ENCODE measurements around the gene KPNA4.
A peak's percentile ranks its signal among the peaks of the same experiment; 100 is the strongest.

KPNA4 gene

DNA sequence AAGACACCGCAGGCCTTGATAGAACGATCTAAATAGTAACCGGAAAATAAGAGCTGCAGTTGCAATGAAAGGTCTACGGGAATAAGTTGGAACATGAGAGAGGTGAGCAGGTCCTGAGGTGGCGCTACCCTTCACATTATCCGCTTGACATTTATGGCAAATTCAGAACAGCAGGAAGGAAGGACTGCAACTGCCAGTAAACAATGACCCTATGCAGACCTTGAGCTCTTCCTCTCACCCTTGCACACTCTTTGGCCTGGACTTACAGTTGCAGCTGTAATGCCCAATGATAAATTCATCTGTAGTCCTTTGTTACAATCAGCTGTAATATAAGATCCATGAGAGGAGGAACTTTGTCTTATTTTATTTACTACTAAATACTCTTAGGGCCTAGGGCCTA, 83.5 kb downstream of the KPNA4 start:
- Histone ChIP-seq H3K4me2 (ENCODE audit: low read length) (no peak overlapping the region), H3K4me3 (ENCODE audit: low read length) (no peak overlapping the region)

GRCh38 chr3:160480931-160481330, 84.4 kb downstream of the KPNA4 start:
- Histone ChIP-seq H3K4me1 (ENCODE audit: control insufficient read depth, insufficient read depth, low read length) (peaks cover 5% of the 10 kb centered on the region), H3K9me3 (replicated peaks; ENCODE audit: low read length) (no peaks in the 10 kb centered on the region), H3K4me2 (ENCODE audit: low read length) (no peak overlapping the region), H3K27me3 (ENCODE audit: control insufficient read depth, insufficient read depth, low read length) (no peaks in the 10 kb centered on the region), H3K36me3 (ENCODE audit: insufficient read depth, low read length) (no peaks in the 10 kb centered on the region), H3K9ac (ENCODE audit: low read depth, low read length) (no peak overlapping the region), H3K4me3 (ENCODE audit: low read length) (no peak overlapping the region)

More for the DNA sequence above, 83.5 kb downstream of the KPNA4 start:
- no peaks in the 10 kb centered on the region for H3K9me3 ChIP-seq (replicated peaks; ENCODE audit: low read length)
- H3K9ac ChIP-seq (ENCODE audit: low read depth, low read length), result no peak overlapping the region
- no peaks in the 10 kb centered on the region for H3K27me3 ChIP-seq (ENCODE audit: control insufficient read depth, insufficient read depth, low read length)
- peaks cover 5% of the 10 kb centered on the region for H3K4me1 ChIP-seq (ENCODE audit: control insufficient read depth, insufficient read depth, low read length)
- no peaks in the 10 kb centered on the region for H3K36me3 ChIP-seq (ENCODE audit: insufficient read depth, low read length)

- peaks cover 10% of the 10 kb centered on the region for H3K4me1 ChIP-seq (ENCODE audit: control insufficient read depth, insufficient read depth, low read length)
- H3K9me3 ChIP-seq (replicated peaks; ENCODE audit: low read length), result no peaks in the 10 kb centered on the region
- H3K9ac ChIP-seq (ENCODE audit: low read depth, low read length), result no peak overlapping the region
- no peak overlapping the region for H3K4me3 ChIP-seq (ENCODE audit: low read length)
- H3K4me2 ChIP-seq (ENCODE audit: low read length), result no peak overlapping the region
- no peaks in the 10 kb centered on the region for H3K36me3 ChIP-seq (ENCODE audit: insufficient read depth, low read length)
- no peaks in the 10 kb centered on the region for H3K27me3 ChIP-seq (ENCODE audit: control insufficient read depth, insufficient read depth, low read length)
Measured at GRCh38 chr3:160479376-160479775, 86.0 kb downstream of the KPNA4 start.

DNA sequence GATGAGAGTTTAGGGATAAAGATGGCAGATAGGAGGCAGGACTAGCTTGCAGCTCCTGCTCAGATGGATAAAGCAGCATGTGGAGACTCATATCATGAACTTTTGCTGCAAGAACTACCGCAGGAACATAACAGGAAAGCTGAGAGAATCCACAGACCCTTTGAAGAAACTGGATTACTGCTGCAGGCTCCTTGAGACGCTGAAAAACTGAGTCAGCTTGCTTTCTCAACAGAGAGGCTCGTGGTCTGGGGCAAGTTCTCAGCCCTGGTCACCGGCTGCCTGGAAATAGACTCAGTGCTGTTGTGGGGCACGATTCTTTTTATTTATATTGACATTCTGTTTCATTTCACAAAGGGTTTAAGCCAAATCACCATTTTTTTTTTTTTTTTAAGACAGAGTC, 87.0 kb downstream of the KPNA4 start:
- peaks cover 20% of the 10 kb centered on the region for H3K4me1 ChIP-seq (ENCODE audit: control insufficient read depth, insufficient read depth, low read length)
- H3K36me3 ChIP-seq (ENCODE audit: insufficient read depth, low read length), result no peaks in the 10 kb centered on the region
- H3K27me3 ChIP-seq (ENCODE audit: control insufficient read depth, insufficient read depth, low read length), result no peaks in the 10 kb centered on the region

GRCh38 chr3:160477750-160478149, 87.6 kb downstream of the KPNA4 start:
- H3K27me3 ChIP-seq (ENCODE audit: control insufficient read depth, insufficient read depth, low read length), result no peaks in the 10 kb centered on the region
- H3K4me2 ChIP-seq (ENCODE audit: low read length), result no peak overlapping the region
- H3K9me3 ChIP-seq (replicated peaks; ENCODE audit: low read length), result no peaks in the 10 kb centered on the region
- H3K4me3 ChIP-seq (ENCODE audit: low read length), result no peak overlapping the region
- H3K9ac ChIP-seq (ENCODE audit: low read depth, low read length), result no peak overlapping the region
- no peaks in the 10 kb centered on the region for H3K36me3 ChIP-seq (ENCODE audit: insufficient read depth, low read length)
- peaks cover 26% of the 10 kb centered on the region for H3K4me1 ChIP-seq (ENCODE audit: control insufficient read depth, insufficient read depth, low read length)

More for the DNA sequence above, 87.0 kb downstream of the KPNA4 start:
- H3K4me2 ChIP-seq (ENCODE audit: low read length), result no peak overlapping the region
- H3K9ac ChIP-seq (ENCODE audit: low read depth, low read length), result no peak overlapping the region
- H3K9me3 ChIP-seq (replicated peaks; ENCODE audit: low read length), result no peaks in the 10 kb centered on the region
- H3K4me3 ChIP-seq (ENCODE audit: low read length), result no peak overlapping the region

- no peaks in the 10 kb centered on the region for H3K36me3 ChIP-seq (ENCODE audit: insufficient read depth, low read length)
- H3K9ac ChIP-seq (ENCODE audit: low read depth, low read length), result no peak overlapping the region
- H3K4me3 ChIP-seq (ENCODE audit: low read length), result no peak overlapping the region
- H3K27me3 ChIP-seq (ENCODE audit: control insufficient read depth, insufficient read depth, low read length), result no peaks in the 10 kb centered on the region
- no peak overlapping the region for H3K4me2 ChIP-seq (ENCODE audit: low read length)
- peaks cover 32% of the 10 kb centered on the region for H3K4me1 ChIP-seq (ENCODE audit: control insufficient read depth, insufficient read depth, low read length)
- no peaks in the 10 kb centered on the region for H3K9me3 ChIP-seq (replicated peaks; ENCODE audit: low read length)
Measured at GRCh38 chr3:160475884-160476283, 89.5 kb downstream of the KPNA4 start.

DNA sequence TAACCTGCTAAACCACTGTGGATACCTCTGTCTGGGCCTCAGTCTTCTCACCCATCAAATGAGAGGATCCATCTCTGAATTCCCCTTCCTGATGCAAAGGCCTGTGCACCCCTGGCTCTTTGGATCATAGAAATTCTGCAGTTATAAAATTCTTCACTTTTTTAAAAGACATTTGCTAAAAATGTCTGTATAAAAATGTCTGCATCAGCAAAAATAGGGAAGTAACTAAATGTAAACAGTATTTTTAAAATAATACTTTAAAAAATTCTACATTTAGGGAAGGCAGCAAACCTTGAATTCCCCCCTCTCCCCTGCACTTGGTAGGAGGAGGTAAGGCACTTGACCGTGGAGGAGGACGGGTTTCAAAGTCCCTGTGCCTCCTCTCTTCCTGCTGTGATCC, 90.2 kb downstream of the KPNA4 start:
- H3K36me3 ChIP-seq (ENCODE audit: insufficient read depth, low read length), result no peaks in the 10 kb centered on the region
- H3K4me2 ChIP-seq (ENCODE audit: low read length), result no peak overlapping the region
- no peak overlapping the region for H3K4me3 ChIP-seq (ENCODE audit: low read length)
- H3K9me3 ChIP-seq (replicated peaks; ENCODE audit: low read length), result no peaks in the 10 kb centered on the region
- no peaks in the 10 kb centered on the region for H3K27me3 ChIP-seq (ENCODE audit: control insufficient read depth, insufficient read depth, low read length)
- no peak overlapping the region for H3K9ac ChIP-seq (ENCODE audit: low read depth, low read length)
- H3K4me1 ChIP-seq (ENCODE audit: control insufficient read depth, insufficient read depth, low read length), result peaks cover 32% of the 10 kb centered on the region

GRCh38 chr3:160474416-160474838, 90.9 kb downstream of the KPNA4 start:
- H3K4me2 ChIP-seq (ENCODE audit: low read length), result peak overlapping the region; percentile 55
- no peak overlapping the region for H3K4me3 ChIP-seq (ENCODE audit: low read length)
- no peaks in the 10 kb centered on the region for H3K27me3 ChIP-seq (ENCODE audit: control insufficient read depth, insufficient read depth, low read length)
- H3K9ac ChIP-seq (ENCODE audit: low read depth, low read length), result no peak overlapping the region
- peaks cover 32% of the 10 kb centered on the region for H3K4me1 ChIP-seq (ENCODE audit: control insufficient read depth, insufficient read depth, low read length)
- no peaks in the 10 kb centered on the region for H3K9me3 ChIP-seq (replicated peaks; ENCODE audit: low read length)
- H3K36me3 ChIP-seq (ENCODE audit: insufficient read depth, low read length), result no peaks in the 10 kb centered on the region

- Histone ChIP-seq H3K4me3 (ENCODE audit: low read length) (peak overlapping the region; percentile 4), H3K27me3 (ENCODE audit: control insufficient read depth, insufficient read depth, low read length) (no peaks in the 10 kb centered on the region), H3K9me3 (replicated peaks; ENCODE audit: low read length) (no peaks in the 10 kb centered on the region), H3K9ac (ENCODE audit: low read depth, low read length) (peak overlapping the region; percentile 8), H3K36me3 (ENCODE audit: insufficient read depth, low read length) (no peaks in the 10 kb centered on the region), H3K4me2 (ENCODE audit: low read length) (peak overlapping the region; percentile 55), H3K4me1 (ENCODE audit: control insufficient read depth, insufficient read depth, low read length) (peaks cover 32% of the 10 kb centered on the region)
Measured at GRCh38 chr3:160473978-160474377, 91.4 kb downstream of the KPNA4 start.

DNA sequence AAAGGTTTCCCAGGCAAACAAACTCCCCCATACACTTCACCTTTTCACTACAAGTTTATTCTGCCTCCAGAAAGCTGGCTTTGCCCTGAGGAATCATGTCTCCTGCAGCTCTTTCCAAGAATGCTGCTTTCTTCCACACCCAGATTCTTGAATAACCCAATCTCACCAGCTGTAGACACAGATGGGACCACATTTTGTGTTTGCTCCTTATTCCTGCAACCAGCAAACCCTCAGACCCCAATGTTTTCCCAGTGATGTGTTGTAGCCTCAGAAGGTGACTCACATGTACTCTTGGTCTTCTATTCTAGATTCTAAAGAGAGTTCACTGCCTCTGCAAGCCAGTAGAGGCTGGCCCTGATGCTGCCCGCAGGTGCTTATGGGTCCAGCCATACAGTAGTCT, 92.2 kb downstream of the KPNA4 start:
- Histone ChIP-seq H3K9me3 (replicated peaks; ENCODE audit: low read length) (no peaks in the 10 kb centered on the region), H3K4me1 (ENCODE audit: control insufficient read depth, insufficient read depth, low read length) (peaks cover 32% of the 10 kb centered on the region), H3K4me3 (ENCODE audit: low read length) (no peak overlapping the region), H3K36me3 (ENCODE audit: insufficient read depth, low read length) (no peaks in the 10 kb centered on the region), H3K4me2 (ENCODE audit: low read length) (peak overlapping the region; percentile 32), H3K9ac (ENCODE audit: low read depth, low read length) (no peak overlapping the region), H3K27me3 (ENCODE audit: control insufficient read depth, insufficient read depth, low read length) (no peaks in the 10 kb centered on the region)

DNA sequence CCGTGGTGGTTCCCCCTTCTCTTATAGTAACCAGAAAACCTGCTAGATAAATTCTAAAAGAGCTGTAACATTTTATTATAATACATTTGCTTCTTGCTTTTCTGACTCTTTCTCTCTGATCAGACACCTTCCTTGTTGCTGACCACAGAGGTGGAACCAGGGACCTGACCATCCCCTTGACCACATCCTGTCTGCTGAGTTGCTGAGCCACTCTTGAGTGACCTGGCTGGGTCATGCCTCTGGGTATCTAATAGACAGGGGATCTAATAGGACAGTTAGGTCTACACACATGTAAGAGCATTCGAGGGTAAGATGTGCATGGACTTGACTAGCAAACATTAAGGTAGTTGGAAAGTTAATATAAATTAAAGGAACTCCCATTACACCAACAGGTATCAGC, 93.0 kb downstream of the KPNA4 start:
- H3K27me3 ChIP-seq (ENCODE audit: control insufficient read depth, insufficient read depth, low read length), result no peaks in the 10 kb centered on the region
- H3K4me1 ChIP-seq (ENCODE audit: control insufficient read depth, insufficient read depth, low read length), result peaks cover 32% of the 10 kb centered on the region
- no peak overlapping the region for H3K4me3 ChIP-seq (ENCODE audit: low read length)
- no peak overlapping the region for H3K9ac ChIP-seq (ENCODE audit: low read depth, low read length)
- H3K4me2 ChIP-seq (ENCODE audit: low read length), result no peak overlapping the region
- no peaks in the 10 kb centered on the region for H3K9me3 ChIP-seq (replicated peaks; ENCODE audit: low read length)
- no peaks in the 10 kb centered on the region for H3K36me3 ChIP-seq (ENCODE audit: insufficient read depth, low read length)

- Histone ChIP-seq H3K4me2 (ENCODE audit: low read length) (no peak overlapping the region), H3K9ac (ENCODE audit: low read depth, low read length) (no peak overlapping the region), H3K36me3 (ENCODE audit: insufficient read depth, low read length) (no peaks in the 10 kb centered on the region), H3K4me1 (ENCODE audit: control insufficient read depth, insufficient read depth, low read length) (peaks cover 32% of the 10 kb centered on the region), H3K9me3 (replicated peaks; ENCODE audit: low read length) (no peaks in the 10 kb centered on the region), H3K27me3 (ENCODE audit: control insufficient read depth, insufficient read depth, low read length) (no peaks in the 10 kb centered on the region), H3K4me3 (ENCODE audit: low read length) (no peak overlapping the region)
Measured at GRCh38 chr3:160471892-160472291, 93.5 kb downstream of the KPNA4 start.

Measured in skeletal muscle satellite cell (primary cell).